Fibroblast of peridontal ligament (primary cell): Measurements from ENCODE around the gene TMED8.
"Not testable (repeated sequence)": the region's sequence is repeated elsewhere in the genome, so short reads cannot be mapped to it uniquely, and the experiment has no call there.

Experiments used
- DNase-seq: peaks from one replicate; pipeline ENCODE4 v3.0.0-alpha.2; 2010; ENCODE audit errors: extremely low read depth

TMED8 gene

GRCh38 chr14:77322951-77323350, 53.9 kb downstream of the TMED8 start:
- DNase-seq, result no peak

- DNase-seq, result no peak
Observed at GRCh38 chr14:77322250-77322902, 54.5 kb downstream of the TMED8 start.

DNA sequence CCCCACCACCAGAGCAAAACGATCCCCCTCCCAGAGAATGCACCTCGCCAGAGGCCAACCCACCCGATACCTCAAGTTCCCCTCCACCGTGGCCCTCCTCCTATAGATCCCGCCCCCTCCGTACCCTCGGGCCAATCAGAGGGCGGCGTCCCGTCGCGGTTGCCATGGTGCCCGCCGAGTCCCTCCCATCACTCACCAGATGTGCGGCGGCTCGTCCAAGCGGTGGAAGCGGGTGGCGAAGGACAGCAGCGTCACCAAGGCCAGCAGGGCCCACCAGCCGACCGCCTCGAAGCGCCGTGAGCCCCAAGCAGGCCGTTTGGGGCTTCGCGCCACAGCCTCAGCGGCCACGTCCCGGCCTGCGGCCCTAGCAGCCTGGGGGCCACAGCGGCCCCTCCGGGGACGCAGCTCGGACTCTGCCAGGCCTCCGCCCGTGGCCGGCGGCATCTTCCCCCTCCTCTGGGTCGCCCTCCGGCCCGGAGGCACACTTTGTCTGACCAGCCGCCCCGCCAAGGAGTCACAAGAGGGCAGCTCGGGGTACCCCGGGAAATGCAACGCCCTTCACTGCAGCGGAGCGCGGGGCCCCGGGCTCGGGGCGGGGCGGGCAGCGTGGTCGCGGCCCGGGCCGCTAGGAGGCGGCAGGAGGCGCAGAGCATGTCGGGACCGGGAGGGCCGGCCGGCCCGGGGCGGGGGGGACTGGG, 56.5 kb downstream of the TMED8 start, which contains the start of gene POMT2:
POMT2 (minus strand) TSS at position 646 of the 698 bp plus-strand sequence; CDS start at position 444, 202 bp downstream.
- DNase-seq, result peak; percentile 74

GRCh38 chr14:77319422-77319821, 57.5 kb downstream of the TMED8 start:
- DNase-seq, result no peak

GRCh38 chr14:77318756-77319155, 58.1 kb downstream of the TMED8 start:
- not testable (repeated sequence) for DNase-seq

DNA sequence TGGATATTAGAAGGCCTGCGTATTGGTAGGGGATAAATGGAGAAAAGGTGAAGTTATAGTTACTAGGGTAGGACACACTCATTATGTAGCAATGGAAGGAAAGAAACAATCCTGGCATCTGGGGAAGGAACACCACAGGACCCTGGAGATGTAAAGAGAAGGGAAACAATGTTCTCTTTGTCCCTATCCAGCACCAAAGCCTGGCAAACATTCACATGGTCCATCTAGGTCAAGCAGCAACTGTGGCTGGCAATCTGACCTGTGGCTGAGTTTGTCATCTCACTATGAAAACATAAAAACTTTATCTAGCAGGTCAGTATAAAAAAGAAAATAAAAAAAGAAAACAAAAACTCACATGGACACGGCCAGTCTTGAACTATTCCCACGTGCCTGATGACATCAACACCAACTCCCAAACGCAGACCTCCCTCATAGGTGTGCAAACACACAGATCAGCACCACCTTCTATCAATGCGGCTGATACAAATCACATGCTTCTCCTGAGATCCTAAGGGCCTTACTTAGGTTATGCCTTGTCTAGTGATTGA, 58.8 kb downstream of the TMED8 start:
- DNase-seq, result no peak

DNA sequence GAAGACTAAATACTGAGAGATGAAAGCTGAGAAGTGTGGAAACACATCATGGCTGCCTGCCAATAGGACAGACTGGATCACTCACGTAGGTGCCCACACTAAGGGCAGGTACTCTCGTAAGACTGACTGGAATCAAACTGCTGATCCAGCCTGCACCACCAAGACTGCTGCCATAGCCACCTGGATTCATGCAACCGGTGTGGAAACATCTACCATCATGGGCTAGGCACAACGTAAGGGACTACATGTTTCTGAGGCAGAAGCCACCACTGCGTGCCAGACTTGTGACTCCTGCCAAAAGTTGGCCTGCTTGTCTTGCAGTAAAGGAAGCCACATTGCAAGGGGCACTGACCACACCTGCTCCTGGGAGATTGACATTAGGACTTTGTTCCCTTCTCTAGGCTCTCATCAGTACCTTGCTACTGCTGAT, 60.0 kb downstream of the TMED8 start:
- no peak for DNase-seq

DNA sequence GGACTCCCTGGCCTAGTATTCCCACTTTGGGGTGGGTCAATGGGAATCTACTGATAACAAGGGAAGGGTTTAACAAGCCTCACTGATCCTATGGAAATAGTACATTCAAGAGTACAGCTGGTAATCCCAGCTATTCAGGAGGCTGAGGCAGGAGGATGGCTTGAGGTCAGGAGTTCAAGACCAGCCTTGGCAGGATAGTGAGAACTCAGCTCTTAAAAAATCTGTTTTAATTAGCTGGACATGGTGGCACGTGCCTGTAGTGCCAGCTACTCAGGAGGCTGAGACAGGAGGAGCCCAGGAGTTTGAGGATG, 60.7 kb downstream of the TMED8 start:
- DNase-seq, result no peak

GRCh38 chr14:77314539-77315457, 62.1 kb downstream of the TMED8 start:
- DNase-seq, result no peak

GRCh38 chr14:77314043-77314442, 62.9 kb downstream of the TMED8 start:
- peak; percentile 77 for DNase-seq

DNA sequence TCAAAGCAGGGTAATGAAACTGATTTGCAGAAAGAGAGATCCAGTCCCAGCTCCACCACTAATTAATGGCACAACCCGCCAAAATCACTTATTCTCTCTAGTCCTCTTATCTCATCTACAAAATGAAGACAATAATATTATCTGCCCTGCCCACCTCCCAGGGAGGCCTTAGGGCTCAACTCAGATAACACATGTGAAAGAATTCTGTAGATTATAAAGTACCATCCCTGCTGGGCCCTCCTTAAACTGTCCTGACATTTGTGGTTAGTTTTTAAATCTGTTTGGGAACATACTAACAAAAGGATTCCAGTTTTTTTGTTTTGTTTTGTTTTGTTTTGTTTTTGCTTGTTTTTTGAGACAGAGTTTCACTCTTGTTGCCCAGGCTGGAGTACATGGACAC, 63.5 kb downstream of the TMED8 start:
- DNase-seq, result no peak

GRCh38 chr14:77311217-77311616, 65.7 kb downstream of the TMED8 start:
- no peak for DNase-seq

DNA sequence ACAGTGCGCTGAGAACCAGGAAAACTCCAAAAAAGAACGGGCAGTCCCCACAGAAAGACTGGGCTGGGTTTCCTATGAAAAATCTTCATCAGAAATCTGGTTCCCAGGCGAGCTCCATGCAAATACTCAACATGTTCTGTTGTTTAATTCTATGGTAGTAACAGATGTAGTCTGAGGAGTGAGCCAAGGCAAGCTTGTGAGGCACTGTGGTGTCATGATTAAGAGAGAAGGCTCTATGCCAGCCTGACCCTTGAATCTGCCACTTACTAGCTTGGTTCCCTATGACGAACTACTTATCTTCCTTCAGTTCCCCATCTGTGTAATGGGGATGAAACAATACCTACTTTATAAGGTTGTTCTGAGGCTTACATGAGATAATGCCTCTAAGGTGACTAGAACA, 66.9 kb downstream of the TMED8 start:
- DNase-seq, result peak; percentile 36

DNA sequence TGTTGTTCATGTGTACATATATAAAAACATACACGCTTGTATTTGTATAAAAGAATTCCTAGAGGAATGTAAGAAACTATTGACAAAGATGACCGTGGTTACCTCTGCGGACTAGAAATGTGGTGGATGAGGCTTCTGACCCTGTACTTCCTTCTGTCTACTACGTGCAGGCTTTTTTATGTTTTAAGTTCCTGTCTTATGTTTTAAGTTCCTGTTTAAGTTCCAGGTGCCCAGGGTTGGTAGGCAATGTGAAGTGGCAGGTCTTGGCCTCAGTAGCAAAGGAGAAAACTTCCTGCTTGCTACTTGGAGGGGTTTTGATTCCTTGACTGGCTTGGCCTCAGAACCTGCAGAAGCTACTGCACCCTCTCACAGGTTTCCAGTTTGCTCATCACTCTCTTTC, 67.8 kb downstream of the TMED8 start:
- no peak for DNase-seq

GRCh38 chr14:77306851-77307496, 69.9 kb downstream of the TMED8 start:
- DNase-seq, result peak; percentile 50

GRCh38 chr14:77306416-77306815, 70.5 kb downstream of the TMED8 start:
- DNase-seq, result no peak

GRCh38 chr14:77305696-77306095, 71.2 kb downstream of the TMED8 start:
- no peak for DNase-seq

DNA sequence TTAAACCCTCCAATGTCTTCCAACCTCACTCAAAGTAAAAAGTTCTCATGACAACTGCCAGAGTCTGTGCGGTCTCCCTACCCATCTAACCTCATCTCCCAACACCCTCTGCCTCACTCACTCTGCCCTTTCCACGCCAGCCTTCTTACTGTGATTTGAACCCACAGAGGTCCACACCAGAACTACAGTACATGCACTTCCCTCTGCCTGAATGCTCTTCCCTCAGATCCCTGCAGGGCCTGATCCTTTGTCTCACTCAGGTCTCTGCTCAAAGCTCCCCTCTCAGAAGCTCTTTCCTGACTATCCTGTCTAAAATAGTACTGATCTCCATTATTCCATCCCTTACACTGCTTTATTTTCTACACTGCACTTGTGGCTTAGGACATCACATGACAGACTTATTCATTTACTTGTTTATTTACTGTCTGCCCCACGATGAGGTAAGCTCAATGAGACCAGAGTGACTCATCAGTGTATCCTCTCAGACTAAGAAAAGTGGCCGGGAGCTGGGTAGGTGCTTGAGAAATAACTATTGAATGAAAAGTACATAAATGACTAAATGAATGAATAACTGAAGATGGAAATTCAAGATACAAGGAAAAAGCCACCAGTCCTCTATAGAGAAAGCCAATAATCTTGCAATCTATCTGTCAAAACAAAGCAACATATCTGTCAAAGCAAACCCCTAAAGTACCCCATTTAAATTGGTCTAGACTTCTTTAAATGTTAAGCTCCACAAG, 73.3 kb downstream of the TMED8 start:
- peak; percentile 89 for DNase-seq

DNA sequence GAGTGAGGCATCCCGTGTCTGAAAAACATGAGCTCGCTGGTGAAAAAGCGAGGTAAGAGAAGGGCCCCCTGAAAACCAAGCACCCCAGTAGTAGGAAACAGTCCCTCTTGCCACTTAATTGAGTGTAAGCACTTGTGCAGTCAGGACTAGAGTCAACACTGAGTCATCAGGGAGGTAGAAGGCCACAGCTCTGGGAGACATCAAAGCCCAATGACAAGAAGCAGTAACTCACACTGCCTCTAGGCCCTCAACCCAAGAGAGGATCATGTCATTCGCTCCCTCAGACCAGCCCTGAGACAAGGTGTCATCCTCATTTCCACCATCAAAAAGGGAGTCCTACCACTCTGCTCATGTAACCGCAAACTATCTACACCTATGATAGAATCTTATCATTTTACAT, 74.0 kb downstream of the TMED8 start:
- DNase-seq, result no peak

- DNase-seq, result peak; percentile 91
Observed at GRCh38 chr14:77301103-77301502, 75.8 kb downstream of the TMED8 start.

GRCh38 chr14:77299771-77300170, 77.1 kb downstream of the TMED8 start:
- no peak for DNase-seq
